CD14-positive monocyte (primary cell): Measurements from ENCODE around the gene TTLL11. TPM values are rescaled to one million over a fixed set of nuclear protein-coding genes. Genes with fewer than 3 reads are reported as not detected.

Experiments used
- DNase-seq, 3 donors: peaks; one replicate each; pipeline ENCODE4 v3.0.0-alpha.2; 2011 to 2022
- H2AFZ ChIP-seq: 2 replicates; pipeline ENCODE4 v1.6.0; 2012; ENCODE audit warnings: mild to moderate bottlenecking, low read depth, low read length, inconsistent platforms; ENCODE audit not compliant: insufficient read depth, poor library complexity, severe bottlenecking
- H3K27ac ChIP-seq, 2 donors: 1 replicate in 1 of 2; 2 replicates in 1 of 2; pipeline ENCODE4 v1.5.1; 2012 to 2013; ENCODE audit warnings: low read length in 2 of 2, control low read depth in 1 of 2, inconsistent platforms in 1 of 2, low read depth in 1 of 2, mild to moderate bottlenecking in 1 of 2
- H3K27me3 ChIP-seq, 2 donors: one replicate each; pipeline versions ENCODE4 v1.6.0 to v1.6.1; 2011 to 2013; ENCODE audit warnings: low read length in 2 of 2; ENCODE audit not compliant: control insufficient read depth in 2 of 2, insufficient read depth in 2 of 2
- H3K36me3 ChIP-seq, 2 donors: replicated peaks in 1 of 2; 1 replicate in 1 of 2; 2 replicates in 1 of 2; pipeline versions ENCODE4 v1.5.1 to v1.6.1; 2012 to 2013; ENCODE audit warnings: low read length in 2 of 2, control low read depth in 1 of 2, inconsistent platforms in 1 of 2, mild to moderate bottlenecking in 1 of 2; ENCODE audit not compliant: insufficient read depth in 2 of 2, control insufficient read depth in 1 of 2
- H3K4me1 ChIP-seq, 2 donors: 1 replicate in 1 of 2; 2 replicates in 1 of 2; pipeline versions ENCODE4 v1.5.1 to v1.6.1; 2012 to 2013; ENCODE audit warnings: low read length in 2 of 2, control low read depth in 1 of 2, inconsistent platforms in 1 of 2, mild to moderate bottlenecking in 1 of 2, moderate library complexity in 1 of 2; ENCODE audit not compliant: insufficient read depth in 2 of 2, control insufficient read depth in 1 of 2
- H3K4me2 ChIP-seq: replicated peaks from 2 replicates; pipeline ENCODE3; 2012; ENCODE audit warnings: low read length, moderate library complexity, mild to moderate bottlenecking; ENCODE audit not compliant: poor library complexity, severe bottlenecking; ENCODE audit errors: extremely low read depth
- H3K4me3 ChIP-seq, 3 experiments: fragments of 200-600 bp in 1 of 3; sonication (generic) in 1 of 3; replicated peaks in 1 of 3; 1 replicate in 2 of 3; 2 replicates in 1 of 3; pipeline ENCODE4 v1.5.1; 2011 to 2013; ENCODE audit warnings: low read length in 3 of 3, mild to moderate bottlenecking in 3 of 3, control low read depth in 2 of 3, low read depth in 2 of 3, inconsistent platforms in 1 of 3, moderate library complexity in 1 of 3
- H3K79me2 ChIP-seq: 2 replicates; pipeline ENCODE4 v1.6.0; 2012; ENCODE audit warnings: mild to moderate bottlenecking, control low read depth, inconsistent platforms, low read length, moderate library complexity; ENCODE audit not compliant: insufficient read depth
- H3K9ac ChIP-seq: 2 replicates; pipeline ENCODE4 v1.6.0; 2017; ENCODE audit warnings: low read length, mild to moderate bottlenecking; ENCODE audit not compliant: insufficient read depth, poor library complexity, severe bottlenecking
- H3K9me3 ChIP-seq, 2 donors: replicated peaks in 1 of 2; 1 replicate in 1 of 2; 2 replicates in 1 of 2; pipeline versions ENCODE4 v1.5.1 to v1.6.1; 2012 to 2013; ENCODE audit warnings: low read length in 2 of 2, control low read depth in 1 of 2; ENCODE audit not compliant: control insufficient read depth in 1 of 2, insufficient read depth in 1 of 2
- H4K20me1 ChIP-seq: 2 replicates; pipeline ENCODE4 v1.6.0; 2012; ENCODE audit warnings: mild to moderate bottlenecking, low read length, control low read depth, moderate library complexity; ENCODE audit not compliant: insufficient read depth
- H3K27ac Mint-ChIP-seq, 7 donors: one replicate each; pipeline ENCODE4 v1.8.0; 2020; ENCODE audit warnings: mild to moderate bottlenecking in 7 of 7, mixed read lengths in 7 of 7, moderate library complexity in 6 of 7, inconsistent platforms in 2 of 7
- H3K27me3 Mint-ChIP-seq, 3 donors: one replicate each; pipeline ENCODE4 v1.8.0; 2021 to 2022; ENCODE audit warnings: low read depth in 3 of 3, mild to moderate bottlenecking in 3 of 3, mixed read lengths in 3 of 3, moderate library complexity in 3 of 3, inconsistent platforms in 1 of 3
- H3K36me3 Mint-ChIP-seq, 2 donors: one replicate each; pipeline ENCODE4 v1.8.0; 2020; ENCODE audit warnings: mixed read lengths in 2 of 2, inconsistent platforms in 1 of 2, mild to moderate bottlenecking in 1 of 2
- H3K4me1 Mint-ChIP-seq: one replicate; pipeline ENCODE4 v1.8.0; 2020; ENCODE audit warnings: mild to moderate bottlenecking, mixed read lengths
- H3K4me3 Mint-ChIP-seq, 2 donors: one replicate each; pipeline ENCODE4 v1.8.0; 2020; ENCODE audit warnings: mild to moderate bottlenecking in 2 of 2, mixed read lengths in 2 of 2, moderate library complexity in 1 of 2
- H3K9me3 Mint-ChIP-seq, 7 donors: one replicate each; pipeline ENCODE4 v1.8.0; 2020 to 2022; ENCODE audit warnings: mixed read lengths in 7 of 7, mild to moderate bottlenecking in 6 of 7, moderate library complexity in 6 of 7, inconsistent platforms in 2 of 7
- CTCF ChIP-seq: fragments of 200-600 bp; IDR thresholded peaks from one replicate; pipeline ENCODE4 v1.8.0; 2022; ENCODE audit warnings: antibody characterized with exemption, mild to moderate bottlenecking
- WGBS: methylation state at CpG from one replicate; pipeline ENCODE4 v1.1.5; 2013; ENCODE audit warnings: missing lambda C conversion rate; ENCODE audit not compliant: insufficient coverage; 5-methylcytosine and 5-hydroxymethylcytosine counted together
- intact Hi-C, 2 donors: fragments of 100-400 bp; cut with micrococcal nuclease; formaldehyde crosslinking; loops; one replicate each; pipeline versions ENCODE4 v1.15.0 to v1.15.1; 2023
- polyA plus RNA-seq, 3 donors: library from polyadenylated mRNA; depleted of rRNA in 1 of 3; unstranded in 2 of 3; stranded (reverse) in 1 of 3; fragments of 300-500 nt in 2 of 3; fragments of >200 nt in 1 of 3; fragmentation: Illumina TruSeq in 2 of 3; gene quantifications; 1 replicate in 2 of 3; 2 replicates in 1 of 3; pipeline ENCODE4 v1.2.3, GENCODE V29; 2012 to 2021

TTLL11 gene
- polyA plus RNA-seq, 3 donors, result 2.9 to 3.5 (median 3.1) TPM

- no peaks in the 10 kb centered on the region for H3K36me3 ChIP-seq
- no peak overlapping the region for H3K27ac Mint-ChIP-seq
- WGBS, result no CpG with 5 or more reads among the region's 1 CpG
- no peaks in the 10 kb centered on the region for H3K9me3 ChIP-seq
- DNase-seq, result no peak
- H2AFZ ChIP-seq, result no peak overlapping the region
- no peak overlapping the region for H3K4me2 ChIP-seq
- H3K4me1 Mint-ChIP-seq, result peaks cover 9% of the 10 kb centered on the region
- no peak overlapping the region for H3K4me3 ChIP-seq
- no peak overlapping the region for H3K9ac ChIP-seq
- H3K9me3 Mint-ChIP-seq, result peaks cover 0 to 1% (median 0%) of the 10 kb centered on the region in 7 donors
- H3K36me3 Mint-ChIP-seq, result no peaks in the 10 kb centered on the region
- peaks cover 0 to 8% of the 10 kb centered on the region in 2 donors for H3K4me1 ChIP-seq
- no peaks in the 10 kb centered on the region for H4K20me1 ChIP-seq
- intact Hi-C loops, result no loop called here
- H3K27me3 ChIP-seq, result no peaks in the 10 kb centered on the region
- no peak overlapping the region for H3K4me3 Mint-ChIP-seq
- H3K79me2 ChIP-seq, result no peaks in the 10 kb centered on the region
- peaks cover 2 to 11% (median 8%) of the 10 kb centered on the region in 3 donors for H3K27me3 Mint-ChIP-seq
- no peak for TF ChIP-seq CTCF
- H3K27ac ChIP-seq, result no peak overlapping the region
Observed at GRCh38 chr9:121955649-121956048, 137.5 kb downstream of the TTLL11 start.

- no peak for TF ChIP-seq CTCF
- H3K27ac Mint-ChIP-seq, result no peak overlapping the region
- peaks cover 0 to 1% (median 0%) of the 10 kb centered on the region in 7 donors for H3K9me3 Mint-ChIP-seq
- H3K27me3 ChIP-seq, result no peaks in the 10 kb centered on the region
- no peaks in the 10 kb centered on the region for H3K36me3 ChIP-seq
- no peaks in the 10 kb centered on the region for H3K9me3 ChIP-seq
- H3K4me3 ChIP-seq, result no peak overlapping the region
- peaks cover 0 to 8% of the 10 kb centered on the region in 2 donors for H3K4me1 ChIP-seq
- no peaks in the 10 kb centered on the region for H3K36me3 Mint-ChIP-seq
- 32% methylated on average over 4 of the region's 7 CpGs for WGBS
- no peak overlapping the region for H3K27ac ChIP-seq
- H3K4me2 ChIP-seq, result no peak overlapping the region
- intact Hi-C loops, result no loop called here
- H3K9ac ChIP-seq, result no peak overlapping the region
- no peaks in the 10 kb centered on the region for H4K20me1 ChIP-seq
- no peak for DNase-seq
- H2AFZ ChIP-seq, result no peak overlapping the region
- peaks cover 2 to 11% (median 6%) of the 10 kb centered on the region in 3 donors for H3K27me3 Mint-ChIP-seq
- no peaks in the 10 kb centered on the region for H3K79me2 ChIP-seq
- no peak overlapping the region for H3K4me3 Mint-ChIP-seq
- peaks cover 9% of the 10 kb centered on the region for H3K4me1 Mint-ChIP-seq
Observed at GRCh38 chr9:121954477-121955140, 138.5 kb downstream of the TTLL11 start.
